ENCODE data around the gene ZDHHC11B. TPM values are rescaled to one million over a fixed set of nuclear protein-coding genes. Genes with fewer than 3 reads are reported as not detected.
A peak's percentile ranks its signal among the peaks of the same experiment; 100 is the strongest.

ZDHHC11B gene
- total and polyA plus RNA-seq, 2 of the 13 experiments (the other 11 are each of a cell fraction or from before 2014, with no cell fraction given), result 0.11 to 0.12 TPM

- TF ChIP-seq PATZ1 (CRISPR knock-in tag; IDR thresholded peaks at IDR 0.05), result peak; percentile 61
- no peak for TF ChIP-seq ZFP62 (CRISPR knock-in tag; IDR thresholded peaks at IDR 0.05)
- TF ChIP-seq ZNF251 (CRISPR knock-in tag; IDR thresholded peaks at IDR 0.05), result no peak
- TF ChIP-seq, protein P1, sequence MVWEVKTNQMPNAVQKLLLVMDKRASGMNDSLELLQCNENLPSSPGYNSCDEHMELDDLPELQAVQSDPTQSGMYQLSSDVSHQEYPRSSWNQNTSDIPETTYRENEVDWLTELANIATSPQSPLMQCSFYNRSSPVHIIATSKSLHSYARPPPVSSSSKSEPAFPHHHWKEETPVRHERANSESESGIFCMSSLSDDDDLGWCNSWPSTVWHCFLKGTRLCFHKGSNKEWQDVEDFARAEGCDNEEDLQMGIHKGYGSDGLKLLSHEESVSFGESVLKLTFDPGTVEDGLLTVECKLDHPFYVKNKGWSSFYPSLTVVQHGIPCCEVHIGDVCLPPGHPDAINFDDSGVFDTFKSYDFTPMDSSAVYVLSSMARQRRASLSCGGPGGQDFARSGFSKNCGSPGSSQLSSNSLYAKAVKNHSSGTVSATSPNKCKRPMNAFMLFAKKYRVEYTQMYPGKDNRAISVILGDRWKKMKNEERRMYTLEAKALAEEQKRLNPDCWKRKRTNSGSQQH (CRISPR knock-in tag; IDR thresholded peaks at IDR 0.05; ENCODE audit: low read depth), result no peak
- peak; percentile 31; the same call in 1 of the 2 replicates for TF ChIP-seq BORCS8-MEF2B (CRISPR knock-in tag; IDR thresholded peaks at IDR 0.05)
- TF ChIP-seq KMT2B (CRISPR knock-in tag; IDR thresholded peaks at IDR 0.05), result no peak
- no peak for TF ChIP-seq ARHGAP35 (CRISPR knock-in tag; IDR thresholded peaks at IDR 0.05; ENCODE audit: borderline replicate concordance)
- TF ChIP-seq ZBTB38 (CRISPR knock-in tag; IDR thresholded peaks at IDR 0.05), result no peak
- peak; percentile 36 for TF ChIP-seq HNF4A (CRISPR knock-in tag; IDR thresholded peaks at IDR 0.05)
- TF ChIP-seq ZKSCAN1 (IDR thresholded peaks at IDR 0.05; ENCODE audit: low read length), result no peak
- no peak for TF ChIP-seq ZBTB43 (CRISPR knock-in tag; conservative IDR thresholded peaks at IDR 0.05)
- TF ChIP-seq ZMYM4 (CRISPR knock-in tag; IDR thresholded peaks at IDR 0.05), result no peak
- 0 out of 2 replicates have a peak, but pooled peaks have one; percentile 20 for TF ChIP-seq ZNF331 (CRISPR knock-in tag; IDR thresholded peaks at IDR 0.05)
- 0 out of 2 replicates have a peak, but pooled peaks have one; percentile 22 for TF ChIP-seq PPARG (CRISPR knock-in tag; conservative IDR thresholded peaks at IDR 0.05)
- no peak for TF ChIP-seq ZNF75D (CRISPR knock-in tag; IDR thresholded peaks at IDR 0.05; ENCODE audit: borderline replicate concordance)
- no peak for TF ChIP-seq HNRNPH1 (optimal IDR thresholded peaks at IDR 0.05; ENCODE audit: low read depth, low read length)
- no peak for TF ChIP-seq ISX (CRISPR knock-in tag; conservative IDR thresholded peaks at IDR 0.05)
- TF ChIP-seq ZNF564 (CRISPR knock-in tag; IDR thresholded peaks at IDR 0.05), result no peak
- no peak for TF ChIP-seq ZNF160 (CRISPR knock-in tag; IDR thresholded peaks at IDR 0.05)
- TF ChIP-seq, protein P2, sequence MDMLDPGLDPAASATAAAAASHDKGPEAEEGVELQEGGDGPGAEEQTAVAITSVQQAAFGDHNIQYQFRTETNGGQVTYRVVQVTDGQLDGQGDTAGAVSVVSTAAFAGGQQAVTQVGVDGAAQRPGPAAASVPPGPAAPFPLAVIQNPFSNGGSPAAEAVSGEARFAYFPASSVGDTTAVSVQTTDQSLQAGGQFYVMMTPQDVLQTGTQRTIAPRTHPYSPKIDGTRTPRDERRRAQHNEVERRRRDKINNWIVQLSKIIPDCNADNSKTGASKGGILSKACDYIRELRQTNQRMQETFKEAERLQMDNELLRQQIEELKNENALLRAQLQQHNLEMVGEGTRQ (IDR thresholded peaks at IDR 0.05; ENCODE audit: low read depth, low read length), result no peak
- TF ChIP-seq, protein P2 (CRISPR knock-in tag; IDR thresholded peaks at IDR 0.05; ENCODE audit: borderline replicate concordance), result no peak
- TF ChIP-seq REL (CRISPR knock-in tag; conservative IDR thresholded peaks at IDR 0.05), result no peak
- no peak for TF ChIP-seq ZNF790 (CRISPR knock-in tag; IDR thresholded peaks at IDR 0.05; ENCODE audit: borderline replicate concordance)
- no peak for TF ChIP-seq TP53 (CRISPR knock-in tag; conservative IDR thresholded peaks at IDR 0.05)
- TF ChIP-seq TCF7 (IDR thresholded peaks at IDR 0.05; ENCODE audit: low read depth), result no peak
Observed at GRCh38 chr5:671459-672328, 112.8 kb downstream of the ZDHHC11B start (continued).
